Large intestine (tissue), 3 donors: ENCODE data around the gene OSBPL3. TPM values are rescaled to one million over a fixed set of nuclear protein-coding genes. Genes with fewer than 3 reads are reported as not detected.

ENCODE experiments used
- DNase-seq, 2 donors: peaks; one replicate each; pipeline versions ENCODE4 v3.0.0 to v3.0.0-alpha.2; 2013
- H3K27ac ChIP-seq: one replicate; pipeline ENCODE4 v1.5.1; 2013; ENCODE audit warnings: low read length
- H3K27me3 ChIP-seq: 2 replicates; pipeline ENCODE4 v1.6.1; 2013; ENCODE audit warnings: low read length; ENCODE audit not compliant: control insufficient read depth, insufficient read depth
- H3K36me3 ChIP-seq: 2 replicates; pipeline ENCODE4 v1.6.1; 2013; ENCODE audit warnings: low read length; ENCODE audit not compliant: control insufficient read depth, insufficient read depth
- H3K4me1 ChIP-seq: one replicate; pipeline ENCODE4 v1.6.1; 2013; ENCODE audit warnings: low read length; ENCODE audit not compliant: control insufficient read depth, insufficient read depth
- H3K4me3 ChIP-seq: one replicate; pipeline ENCODE4 v1.5.1; 2013; ENCODE audit warnings: low read length
- H3K9me3 ChIP-seq: one replicate; pipeline ENCODE4 v1.6.1; 2013; ENCODE audit warnings: mild to moderate bottlenecking, low read depth, low read length, moderate library complexity; ENCODE audit not compliant: control insufficient read depth
- WGBS: methylation state at CpG from one replicate; pipeline ENCODE4 v1.1.5; 2013; ENCODE audit warnings: low lambda C conversion rate; ENCODE audit not compliant: insufficient coverage; 5-methylcytosine and 5-hydroxymethylcytosine counted together
- polyA plus RNA-seq: library from polyadenylated mRNA; unstranded; fragments of 120-200 nt; gene quantifications from one replicate; pipeline ENCODE4 v1.2.1, GENCODE V29; 2013

OSBPL3 gene
- polyA plus RNA-seq, 1 donor, result 32.4 TPM

GRCh38 chr7:24980534-24981170, 674 bp upstream of the OSBPL3 start:
- Histone ChIP-seq H3K4me1 (peaks cover 8% of the 10 kb centered on the region), H3K27me3 (peaks cover 5% of the 10 kb centered on the region), H3K36me3 (no peaks in the 10 kb centered on the region), H3K4me3 (peak overlapping the region; percentile 61), H3K27ac (peak overlapping the region; percentile 91), H3K9me3 (no peaks in the 10 kb centered on the region)
- 17% methylated on average over 1 of the region's 26 CpGs for WGBS
- no peak for DNase-seq

DNA sequence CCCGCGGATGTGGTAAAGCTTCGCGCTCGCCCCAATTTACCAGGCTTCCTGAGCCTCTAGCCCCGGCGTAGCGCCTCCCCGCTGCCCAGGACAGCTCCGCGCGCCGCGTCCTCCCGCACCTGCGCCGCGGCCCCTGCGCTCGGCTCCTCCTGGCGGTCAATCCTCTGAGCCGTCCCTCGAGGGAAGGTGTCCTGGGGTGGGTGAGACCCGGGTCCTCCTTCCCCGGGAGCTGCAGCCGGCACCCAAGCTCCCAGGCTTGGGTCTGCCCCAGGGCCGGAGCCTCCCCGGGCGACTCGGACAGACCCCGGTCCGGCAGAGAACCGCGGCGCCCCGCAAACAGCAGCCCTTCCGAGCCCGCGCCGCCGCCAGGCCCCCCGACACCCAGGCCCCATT, 512 bp downstream of the OSBPL3 start:
- H3K4me1 ChIP-seq, result peaks cover 4% of the 10 kb centered on the region
- peak; percentile 26 to 79 for DNase-seq
- WGBS, result no CpG with 5 or more reads among the region's 42 CpGs
- H3K9me3 ChIP-seq, result no peaks in the 10 kb centered on the region
- no peaks in the 10 kb centered on the region for H3K36me3 ChIP-seq
- H3K27ac ChIP-seq, result peak overlapping the region; percentile 91
- H3K27me3 ChIP-seq, result peaks cover 5% of the 10 kb centered on the region
- H3K4me3 ChIP-seq, result peak overlapping the region; percentile 71

DNA sequence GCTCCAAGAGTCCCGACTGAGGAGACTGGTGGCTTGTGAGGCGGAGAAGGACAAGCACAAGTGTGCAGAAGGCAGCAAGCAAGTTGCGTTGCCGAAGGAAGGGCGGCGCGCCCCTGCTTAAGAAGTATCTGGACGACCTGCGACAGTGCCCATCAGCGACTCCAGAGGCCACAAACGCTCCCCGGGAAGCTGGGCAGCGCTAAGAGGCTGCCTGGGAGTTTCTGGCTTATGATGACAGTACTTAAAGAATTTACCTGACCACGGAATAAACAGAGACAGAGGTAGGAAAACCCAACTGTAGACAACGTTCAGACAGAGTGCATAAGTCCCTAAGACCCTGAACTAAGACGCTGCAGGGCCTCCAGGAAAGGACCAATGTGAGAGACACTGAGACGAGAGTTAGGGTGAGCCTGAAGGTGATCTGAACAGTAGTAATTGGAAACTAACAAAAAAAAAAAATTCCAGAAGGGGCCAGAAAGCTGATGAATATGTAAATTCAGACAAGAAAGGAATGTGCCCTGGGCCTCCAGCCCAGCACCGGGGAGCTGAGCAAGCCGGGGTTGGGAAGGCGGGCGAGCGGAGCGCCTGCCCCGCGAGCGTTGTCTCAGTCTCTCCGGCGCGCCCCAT, 1.0 kb downstream of the OSBPL3 start:
- DNase-seq, result peak; percentile 12 to 55
- H3K27ac ChIP-seq, result peak overlapping the region; percentile 91
- no peaks in the 10 kb centered on the region for H3K36me3 ChIP-seq
- 0% methylated on average over 1 of the region's 29 CpGs for WGBS
- peaks cover 4% of the 10 kb centered on the region for H3K4me1 ChIP-seq
- H3K27me3 ChIP-seq, result peaks cover 5% of the 10 kb centered on the region
- H3K9me3 ChIP-seq, result no peaks in the 10 kb centered on the region
- peak overlapping the region; percentile 71 for H3K4me3 ChIP-seq

DNA sequence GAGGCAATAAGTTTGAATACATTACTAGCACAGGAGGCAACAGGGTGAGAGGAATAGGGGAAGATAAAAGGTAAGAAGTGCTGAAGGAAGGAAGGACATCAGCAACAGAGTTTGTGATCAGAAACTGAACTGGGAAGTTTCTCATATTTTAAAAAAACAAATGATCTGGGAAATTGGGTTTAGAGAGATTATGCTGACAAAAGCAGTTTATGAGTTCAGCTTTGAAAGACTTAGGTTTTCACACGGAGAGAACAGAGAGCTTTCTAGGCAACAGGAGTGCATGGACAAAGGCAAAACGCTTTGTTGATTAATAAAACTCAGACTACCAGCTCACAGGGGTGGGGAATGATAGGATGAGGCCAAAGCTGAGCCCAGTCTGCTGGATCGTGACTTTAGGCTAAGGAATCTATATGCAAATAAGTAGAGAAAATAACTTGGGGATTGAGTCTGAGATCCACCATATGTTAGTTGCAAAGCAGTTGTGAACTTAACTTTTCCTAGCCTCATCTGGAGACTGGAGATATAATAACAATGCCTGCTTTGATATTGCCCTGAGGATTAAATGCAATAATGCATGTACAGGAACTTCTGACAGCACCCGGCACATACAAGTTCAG, 4.2 kb downstream of the OSBPL3 start:
- Histone ChIP-seq H3K4me3 (no peak overlapping the region), H3K27me3 (no peaks in the 10 kb centered on the region), H3K4me1 (peaks cover 4% of the 10 kb centered on the region), H3K9me3 (no peaks in the 10 kb centered on the region), H3K36me3 (no peaks in the 10 kb centered on the region), H3K27ac (no peak overlapping the region)
- no peak for DNase-seq
- 33% methylated on average over 1 of the region's 4 CpGs for WGBS

DNA sequence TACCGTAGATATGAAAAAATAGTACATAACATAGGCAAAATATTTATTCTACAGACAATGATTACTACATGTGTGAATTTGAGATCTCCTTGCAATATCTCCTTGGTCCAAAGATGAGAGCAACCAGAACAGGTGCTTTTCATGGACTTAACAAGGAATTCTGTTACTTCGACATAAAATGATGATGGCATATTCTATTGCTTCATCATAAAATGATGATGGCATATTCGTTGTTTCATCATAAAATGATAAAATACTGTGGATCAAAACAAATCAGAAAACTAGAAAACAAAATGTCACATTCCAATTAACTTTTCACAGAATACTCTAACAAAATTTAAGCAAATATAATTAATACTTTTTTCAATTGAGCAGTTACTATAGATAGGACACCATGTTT, 4.8 kb downstream of the OSBPL3 start:
- Histone ChIP-seq H3K27ac (no peak overlapping the region), H3K4me1 (peaks cover 4% of the 10 kb centered on the region), H3K36me3 (no peaks in the 10 kb centered on the region), H3K4me3 (no peak overlapping the region), H3K27me3 (no peaks in the 10 kb centered on the region), H3K9me3 (no peaks in the 10 kb centered on the region)
- 100% methylated on average over 1 of the region's 3 CpGs for WGBS
- DNase-seq, result no peak

- Histone ChIP-seq H3K9me3 (no peaks in the 10 kb centered on the region), H3K4me3 (no peak overlapping the region), H3K27ac (no peak overlapping the region), H3K27me3 (no peaks in the 10 kb centered on the region), H3K4me1 (peaks cover 4% of the 10 kb centered on the region), H3K36me3 (no peaks in the 10 kb centered on the region)
- DNase-seq, result no peak
- WGBS, result 86% methylated on average over 6 of the region's 15 CpGs
Observed at GRCh38 chr7:24974026-24974832, 5.7 kb downstream of the OSBPL3 start.

DNA sequence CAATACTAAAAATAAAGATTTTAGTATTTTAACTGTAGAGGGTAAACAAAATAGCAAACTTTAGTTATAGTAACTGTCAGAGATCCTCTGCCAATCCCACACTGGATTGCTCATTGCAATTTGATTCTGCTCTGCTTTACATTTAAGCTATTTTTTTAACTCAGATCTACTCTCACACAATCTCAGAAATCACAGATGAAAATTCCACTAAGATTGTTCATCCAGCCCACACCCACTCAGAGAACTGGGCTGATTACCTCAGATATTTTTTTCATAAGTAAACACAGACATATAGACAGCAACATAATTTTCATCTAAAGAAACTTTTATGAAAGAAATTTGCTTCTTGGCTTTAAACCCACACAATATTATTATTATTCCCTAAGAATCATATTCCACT, 7.0 kb downstream of the OSBPL3 start:
- H3K27me3 ChIP-seq, result no peaks in the 10 kb centered on the region
- DNase-seq, result no peak
- H3K4me1 ChIP-seq, result peaks cover 4% of the 10 kb centered on the region
- no peaks in the 10 kb centered on the region for H3K36me3 ChIP-seq
- no peak overlapping the region for H3K4me3 ChIP-seq
- no peak overlapping the region for H3K27ac ChIP-seq
- no peaks in the 10 kb centered on the region for H3K9me3 ChIP-seq

- H3K4me1 ChIP-seq, result peaks cover 4% of the 10 kb centered on the region
- no peaks in the 10 kb centered on the region for H3K27me3 ChIP-seq
- H3K9me3 ChIP-seq, result no peaks in the 10 kb centered on the region
- no peak overlapping the region for H3K27ac ChIP-seq
- no peak for DNase-seq
- 80% methylated on average over 1 of the region's 1 CpG for WGBS
- no peak overlapping the region for H3K4me3 ChIP-seq
- no peaks in the 10 kb centered on the region for H3K36me3 ChIP-seq
Observed at GRCh38 chr7:24972166-24972477, 7.9 kb downstream of the OSBPL3 start.

GRCh38 chr7:24971333-24972165, 8.4 kb downstream of the OSBPL3 start:
- H3K9me3 ChIP-seq, result no peaks in the 10 kb centered on the region
- no CpG with 5 or more reads among the region's 9 CpGs for WGBS
- H3K36me3 ChIP-seq, result no peaks in the 10 kb centered on the region
- DNase-seq, result peak; percentile 31 to 37
- peaks cover 4% of the 10 kb centered on the region for H3K4me1 ChIP-seq
- H3K27me3 ChIP-seq, result no peaks in the 10 kb centered on the region
- no peak overlapping the region for H3K4me3 ChIP-seq
- H3K27ac ChIP-seq, result no peak overlapping the region

- H3K27me3 ChIP-seq, result no peaks in the 10 kb centered on the region
- DNase-seq, result no peak
- WGBS, result 80% methylated on average over 1 of the region's 4 CpGs
- H3K27ac ChIP-seq, result no peak overlapping the region
- H3K4me1 ChIP-seq, result peaks cover 9% of the 10 kb centered on the region
- no peak overlapping the region for H3K4me3 ChIP-seq
- no peaks in the 10 kb centered on the region for H3K9me3 ChIP-seq
- no peaks in the 10 kb centered on the region for H3K36me3 ChIP-seq
Observed at GRCh38 chr7:24970676-24971075, 9.3 kb downstream of the OSBPL3 start.
